T-helper 17 cell (primary cell): ENCODE results near the gene TMEM168. TPM values are rescaled to one million over a fixed set of nuclear protein-coding genes. Genes with fewer than 3 reads are reported as not detected.
"Not testable (repeated sequence)": the region's sequence is repeated elsewhere in the genome, so short reads cannot be mapped to it uniquely, and the experiment has no call there.

Source experiments
- ATAC-seq: fragments of 150-1000 bp; cut with Tn5 transposase; 2 replicates; pipeline ENCODE4 v1.10.0; 2021; ENCODE audit warnings: mild to moderate bottlenecking, moderate library complexity
- DNase-seq, 3 donors: peaks; one replicate each; pipeline versions ENCODE4 v3.0.0 to v3.0.0-alpha.2; 2020 to 2021
- H3K9me3 ChIP-seq: one replicate; pipeline ENCODE4 v1.7.0; 2013; ENCODE audit warnings: low read length, mild to moderate bottlenecking; ENCODE audit not compliant: control insufficient read depth, poor library complexity, severe bottlenecking
- H3K27ac Mint-ChIP-seq: one replicate; pipeline ENCODE4 v1.8.0; 2022; ENCODE audit warnings: mild to moderate bottlenecking, moderate library complexity, mixed read lengths
- H3K27me3 Mint-ChIP-seq: one replicate; pipeline ENCODE4 v1.8.0; 2022; ENCODE audit warnings: mixed read lengths
- H3K36me3 Mint-ChIP-seq: one replicate; pipeline ENCODE4 v1.8.0; 2022; ENCODE audit warnings: low read depth, mixed read lengths
- H3K4me1 Mint-ChIP-seq: one replicate; pipeline ENCODE4 v1.8.0; 2022; ENCODE audit warnings: mild to moderate bottlenecking, mixed read lengths
- H3K4me3 Mint-ChIP-seq: one replicate; pipeline ENCODE4 v1.8.0; 2022; ENCODE audit warnings: mild to moderate bottlenecking, moderate library complexity, mixed read lengths
- total RNA-seq, 4 donors: library from RNA in 2 of 4; stranded (reverse) in 2 of 4; gene quantifications; one replicate each; pipeline ENCODE4 v1.2.3 and lab custom pipeline; 2022 to 2026

The TMEM168 gene
- total RNA-seq, 2 donors from 2014 or later = 12.4 to 16.0 TPM

DNA sequence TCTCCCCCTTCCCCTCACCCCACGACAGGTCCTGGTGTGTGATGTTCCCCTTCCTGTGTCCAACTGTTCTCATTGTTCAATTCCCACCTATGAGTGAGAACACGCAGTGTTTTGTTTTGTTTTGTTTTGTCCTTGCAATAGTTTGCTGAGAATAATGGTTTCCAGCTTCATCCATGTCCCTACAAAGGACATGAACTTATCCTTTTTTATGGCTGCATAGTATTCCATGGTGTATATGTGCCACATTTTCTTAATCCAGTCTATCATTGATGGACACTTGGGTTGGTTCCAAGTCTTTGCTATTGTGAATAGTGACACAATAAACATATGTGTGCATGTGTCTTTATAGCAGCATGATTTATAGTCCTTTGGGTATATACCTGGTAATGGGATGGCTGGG lies 58.9 kb downstream of the TMEM168 start:
- not testable (repeated sequence) for ATAC-seq, H3K4me1 Mint-ChIP-seq, H3K27ac Mint-ChIP-seq, H3K4me3 Mint-ChIP-seq, DNase-seq, H3K36me3 Mint-ChIP-seq, H3K27me3 Mint-ChIP-seq
- H3K9me3 ChIP-seq = peaks cover 12% of the 10 kb centered on the region

DNA sequence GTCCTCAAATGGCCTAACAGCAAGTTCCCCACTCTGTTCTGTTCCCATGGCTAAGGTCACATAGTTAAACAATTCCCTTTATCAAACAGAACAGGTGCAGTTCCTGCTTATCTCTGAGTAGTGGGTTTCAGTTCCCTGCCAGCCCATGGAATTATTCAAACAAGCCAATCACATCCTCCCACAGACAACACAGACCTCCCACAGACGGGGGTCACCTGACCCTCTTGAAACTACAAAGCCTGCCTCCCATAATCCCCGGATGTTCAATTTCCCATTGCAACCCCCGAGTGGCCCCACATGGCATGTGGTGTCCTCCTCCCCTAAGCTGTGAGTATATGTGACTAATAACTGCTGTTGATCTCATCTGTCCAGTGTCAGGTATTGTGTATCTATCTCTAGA lies 64.1 kb downstream of the TMEM168 start:
- H3K27me3 Mint-ChIP-seq = peaks cover 8% of the 10 kb centered on the region
- ATAC-seq (no peak), DNase-seq (no peak)
- no peaks in the 10 kb centered on the region for H3K4me1 Mint-ChIP-seq
- no peak overlapping the region for H3K4me3 Mint-ChIP-seq
- H3K9me3 ChIP-seq = no peaks in the 10 kb centered on the region
- H3K36me3 Mint-ChIP-seq = no peaks in the 10 kb centered on the region
- no peak overlapping the region for H3K27ac Mint-ChIP-seq

DNA sequence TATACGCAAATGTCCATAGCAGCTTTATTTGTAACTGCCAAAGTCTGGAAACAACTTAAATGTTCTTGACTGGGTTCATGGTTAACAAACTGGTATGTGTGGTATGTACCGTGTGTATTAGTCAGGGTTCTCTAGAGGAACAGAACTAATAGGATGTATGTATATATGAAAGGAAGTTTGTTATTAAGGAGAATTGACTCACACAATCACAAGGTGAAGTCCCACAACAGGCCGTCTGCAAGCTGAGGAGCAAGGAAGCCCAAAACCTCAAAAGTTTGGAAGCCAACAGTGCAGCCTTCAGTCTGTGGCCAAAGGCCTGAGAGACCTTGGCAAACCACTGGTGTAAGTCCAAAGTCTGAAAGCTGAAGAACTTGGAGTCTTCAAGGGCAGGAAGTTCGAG lies 66.8 kb downstream of the TMEM168 start:
- no peaks in the 10 kb centered on the region for H3K9me3 ChIP-seq
- H3K4me1 Mint-ChIP-seq = no peaks in the 10 kb centered on the region
- no peak overlapping the region for H3K27ac Mint-ChIP-seq
- ATAC-seq (no peak), DNase-seq (no peak)
- no peak overlapping the region for H3K4me3 Mint-ChIP-seq
- peaks cover 8% of the 10 kb centered on the region for H3K27me3 Mint-ChIP-seq
- H3K36me3 Mint-ChIP-seq = no peaks in the 10 kb centered on the region

DNA sequence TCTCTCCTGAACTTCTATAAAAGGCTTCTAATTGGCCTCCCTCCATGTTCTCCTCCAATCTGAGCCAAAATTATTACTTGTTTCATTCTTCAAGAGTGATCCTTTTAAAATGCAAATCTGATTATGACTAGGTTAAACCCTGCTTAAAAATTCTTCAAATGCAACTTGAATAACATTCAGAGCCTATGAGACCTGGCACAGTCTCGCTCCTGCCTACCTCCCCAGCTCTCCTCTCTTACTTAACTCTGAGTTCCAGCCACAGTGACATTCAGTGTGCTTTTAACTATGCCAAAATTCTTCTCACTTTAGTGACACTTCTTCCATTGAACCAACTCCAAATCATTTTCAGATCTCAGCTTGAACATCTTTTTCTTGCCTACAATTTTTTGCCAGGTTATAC lies 68.8 kb downstream of the TMEM168 start:
- no peak overlapping the region for H3K27ac Mint-ChIP-seq
- H3K4me1 Mint-ChIP-seq = no peaks in the 10 kb centered on the region
- DNase-seq (no peak), ATAC-seq (no peak)
- no peak overlapping the region for H3K4me3 Mint-ChIP-seq
- H3K9me3 ChIP-seq = no peaks in the 10 kb centered on the region
- H3K36me3 Mint-ChIP-seq = no peaks in the 10 kb centered on the region
- peaks cover 6% of the 10 kb centered on the region for H3K27me3 Mint-ChIP-seq

DNA sequence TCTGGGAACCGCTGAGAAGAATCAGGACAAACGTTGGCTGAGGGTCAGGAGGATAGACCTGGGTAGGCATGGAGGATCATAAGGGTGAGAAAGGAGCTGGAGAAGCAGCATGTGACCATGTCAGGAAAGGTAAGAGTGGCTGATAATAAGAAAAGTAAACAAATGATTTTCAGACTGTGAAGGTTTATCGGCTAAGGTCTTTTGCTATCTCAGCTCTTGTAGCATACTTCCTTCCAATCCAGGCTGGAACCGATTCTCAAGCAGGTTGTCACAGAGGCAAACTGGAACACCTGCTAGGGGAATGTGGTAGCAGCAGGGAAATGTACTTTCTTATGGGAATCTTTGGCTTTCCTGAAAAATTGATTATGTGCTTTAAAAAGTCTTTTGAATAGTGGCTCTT lies 74.7 kb downstream of the TMEM168 start:
- Mint-ChIP-seq H3K27me3 (no peaks in the 10 kb centered on the region), H3K27ac (no peak overlapping the region), H3K4me1 (no peaks in the 10 kb centered on the region), H3K4me3 (no peak overlapping the region), H3K36me3 (no peaks in the 10 kb centered on the region)
- ATAC-seq (no peak), DNase-seq (no peak)
- no peaks in the 10 kb centered on the region for H3K9me3 ChIP-seq

DNA sequence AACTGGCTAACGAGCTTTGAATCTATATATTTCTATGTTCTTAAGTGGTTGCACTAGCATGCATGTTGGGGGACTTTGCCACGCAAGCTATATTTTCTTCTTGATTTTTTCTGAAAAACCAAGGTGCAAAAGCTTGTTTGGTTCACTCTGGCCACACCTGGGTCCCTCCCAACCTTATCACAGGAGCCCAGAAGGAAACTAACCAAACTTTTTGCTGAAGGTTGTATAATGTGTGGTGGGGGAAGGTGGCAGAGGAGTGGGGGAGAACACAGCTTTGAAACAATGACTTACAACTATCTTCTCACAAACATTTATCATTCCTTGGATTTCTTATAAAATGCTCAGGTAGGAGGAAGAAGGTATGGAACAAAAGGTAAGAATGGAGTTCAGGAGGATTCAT lies 75.3 kb downstream of the TMEM168 start:
- ATAC-seq = no peak

More for the DNA sequence above, 75.3 kb downstream of the TMEM168 start:
- Mint-ChIP-seq H3K4me3 (no peak overlapping the region), H3K4me1 (no peaks in the 10 kb centered on the region), H3K27me3 (no peaks in the 10 kb centered on the region), H3K36me3 (no peaks in the 10 kb centered on the region), H3K27ac (no peak overlapping the region)
- DNase-seq = no peak
- no peaks in the 10 kb centered on the region for H3K9me3 ChIP-seq
